GM23248 (cell line): ENCODE measurements around the gene COG1. TPM values are rescaled to one million over a fixed set of nuclear protein-coding genes. Genes with fewer than 3 reads are reported as not detected.

Source experiments
- DNase-seq: peaks from one replicate; pipeline ENCODE4 v3.0.0-alpha.2; 2015
- H2AFZ ChIP-seq: fragments of 200-600 bp; sonication (generic); 2 replicates; pipeline ENCODE4 v1.6.1; 2016; ENCODE audit warnings: antibody characterized with exemption
- H3F3A ChIP-seq: fragments of 200-600 bp; sonication (generic); 2 replicates; pipeline ENCODE4 v1.6.1; 2016; ENCODE audit warnings: mild to moderate bottlenecking, antibody characterized with exemption, mixed run types; ENCODE audit not compliant: insufficient read depth
- H3K27ac ChIP-seq: fragments of 200-600 bp; sonication (generic); 2 replicates; pipeline ENCODE4 v1.5.1; 2016; ENCODE audit warnings: mild to moderate bottlenecking
- H3K27me3 ChIP-seq: fragments of 200-600 bp; sonication (generic); replicated peaks from 2 replicates; pipeline ENCODE4 v1.6.1; 2016; ENCODE audit warnings: mild to moderate bottlenecking; ENCODE audit not compliant: insufficient read depth
- H3K36me3 ChIP-seq: fragments of 200-600 bp; sonication (generic); 2 replicates; pipeline ENCODE4 v1.6.1; 2016; ENCODE audit warnings: low read depth, mild to moderate bottlenecking
- H3K4me1 ChIP-seq: fragments of 200-600 bp; sonication (generic); 2 replicates; pipeline ENCODE4 v1.6.1; 2016; ENCODE audit warnings: mild to moderate bottlenecking; ENCODE audit not compliant: insufficient read depth
- H3K4me2 ChIP-seq: fragments of 200-600 bp; sonication (generic); one replicate; pipeline ENCODE4 v1.6.1; 2016; ENCODE audit warnings: mild to moderate bottlenecking; ENCODE audit not compliant: unreplicated experiment
- H3K4me3 ChIP-seq: fragments of 200-600 bp; sonication (generic); 2 replicates; pipeline ENCODE4 v1.5.1; 2016; ENCODE audit warnings: mild to moderate bottlenecking
- H3K79me2 ChIP-seq: fragments of 200-600 bp; sonication (generic); 2 replicates; pipeline ENCODE4 v1.6.1; 2016; ENCODE audit warnings: mild to moderate bottlenecking; ENCODE audit not compliant: insufficient read depth
- H3K9ac ChIP-seq: fragments of 200-600 bp; sonication (generic); 2 replicates; pipeline ENCODE4 v1.6.1; 2016; ENCODE audit warnings: mild to moderate bottlenecking
- H3K9me2 ChIP-seq: fragments of 200-600 bp; sonication (generic); 2 replicates; pipeline ENCODE4 v1.6.1; 2016; ENCODE audit warnings: mixed run types, mild to moderate bottlenecking, moderate library complexity; ENCODE audit not compliant: insufficient read depth
- H3K9me3 ChIP-seq: fragments of 200-600 bp; sonication (generic); one replicate; pipeline ENCODE4 v1.6.1; 2017; ENCODE audit warnings: low read depth
- H4K20me1 ChIP-seq: fragments of 200-600 bp; sonication (generic); 2 replicates; pipeline ENCODE4 v1.6.0; 2016; ENCODE audit not compliant: insufficient read depth
- EZH2 ChIP-seq: fragments of 200-600 bp; sonication (generic); IDR thresholded peaks from 2 replicates; pipeline ENCODE4 v1.6.1; 2018; ENCODE audit warnings: antibody characterized with exemption, mild to moderate bottlenecking; ENCODE audit not compliant: insufficient read depth, poor library complexity, severe bottlenecking
- EZH2phosphoT487 ChIP-seq: fragments of 200-600 bp; sonication (generic); IDR thresholded peaks from 2 replicates; pipeline ENCODE4 v1.6.1; 2018; ENCODE audit warnings: antibody characterized with exemption, moderate library complexity, mild to moderate bottlenecking, low read depth; ENCODE audit not compliant: insufficient read depth
- WGBS, 2 experiments: methylation state at CpG; one replicate each; pipeline ENCODE4 v1.1.6; 2015 to 2017; ENCODE audit warnings: low lambda C conversion rate in 2 of 2, low coverage in 1 of 2; ENCODE audit errors: missing lambda C conversion rate in 2 of 2; 5-methylcytosine and 5-hydroxymethylcytosine counted together
- in situ Hi-C: fragments of 300-500 bp; cut with MboI; formaldehyde crosslinking; loops from 2 replicates; pipeline ENCODE4 v1.15.0; 2020
- polyA plus RNA-seq: library from polyadenylated mRNA; unstranded; fragments of >200 nt; fragmentation: Nextera tagmentation; extraction: Ambion mirVana; gene quantifications from 2 replicates; pipeline ENCODE4 v1.2.1, GENCODE V29; 2016
- total RNA-seq: library from RNA; depleted of rRNA; stranded (reverse); fragments of >200 nt; shearing (Covaris generic); gene quantifications from 2 replicates; pipeline ENCODE4 v1.2.3, GENCODE V29; 2014

Gene COG1
- total and polyA plus RNA-seq, 2 experiments from 2014 or later: 20.2 to 31.8 TPM

DNA sequence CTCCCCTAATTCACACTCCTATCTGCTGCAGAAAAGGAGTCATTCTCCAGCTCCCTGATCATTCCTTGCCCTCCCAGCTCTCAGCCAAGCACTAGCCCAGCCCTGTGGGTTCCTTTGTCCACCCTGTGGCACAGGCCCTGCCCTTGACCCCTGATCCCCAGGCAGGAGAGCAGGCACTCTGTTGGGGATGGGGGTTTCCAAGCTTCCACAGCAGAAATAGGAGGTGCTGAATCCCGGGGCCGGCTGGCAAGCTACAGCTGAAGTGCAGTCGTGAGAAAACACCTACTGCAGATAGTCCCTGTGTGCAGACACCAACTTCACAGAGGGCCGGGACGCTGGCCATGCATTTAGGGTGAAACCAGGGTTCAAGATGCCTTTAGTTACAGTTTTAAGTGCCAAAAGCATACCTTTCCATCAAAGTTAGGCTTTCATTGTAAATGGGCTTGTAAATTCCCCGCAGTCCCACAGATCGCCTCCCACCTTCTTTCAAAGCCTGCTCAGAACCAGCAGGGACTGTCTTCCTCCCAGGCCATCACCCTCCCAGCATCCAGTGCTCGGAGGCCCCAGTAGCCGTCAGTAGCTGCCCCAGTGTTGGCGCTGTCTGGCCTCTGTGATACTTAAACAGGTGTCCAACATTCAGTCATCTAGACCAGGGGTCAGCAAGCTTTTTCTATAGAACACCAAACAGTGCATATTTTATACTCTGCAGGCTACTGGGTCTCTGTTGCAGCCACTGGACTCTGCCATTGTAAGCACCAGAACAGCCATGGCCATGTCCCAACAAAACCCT is 58.2 kb downstream of the COG1 start:
- Histone ChIP-seq H3K27me3 (no peaks in the 10 kb centered on the region), H2AFZ (no peak overlapping the region), H3K36me3 (no peaks in the 10 kb centered on the region), H3K4me1 (no peaks in the 10 kb centered on the region), H3K79me2 (no peaks in the 10 kb centered on the region), H3K27ac (no peak overlapping the region), H3K4me3 (no peak overlapping the region), H3F3A (peaks cover 5% of the 10 kb centered on the region; the same call in 1 of the 2 replicates), H3K9me2 (no peaks in the 10 kb centered on the region), H4K20me1 (no peaks in the 10 kb centered on the region), H3K9ac (no peak overlapping the region), H3K9me3 (no peaks in the 10 kb centered on the region), H3K4me2 (no peak overlapping the region)
- in situ Hi-C loops: no loop called here
- DNase-seq: no peak
- TF ChIP-seq EZH2phosphoT487: no peak
- TF ChIP-seq EZH2: no peak
- WGBS, 2 experiments: 68 to 74% methylated on average over 10 of the region's 10 CpGs

DNA sequence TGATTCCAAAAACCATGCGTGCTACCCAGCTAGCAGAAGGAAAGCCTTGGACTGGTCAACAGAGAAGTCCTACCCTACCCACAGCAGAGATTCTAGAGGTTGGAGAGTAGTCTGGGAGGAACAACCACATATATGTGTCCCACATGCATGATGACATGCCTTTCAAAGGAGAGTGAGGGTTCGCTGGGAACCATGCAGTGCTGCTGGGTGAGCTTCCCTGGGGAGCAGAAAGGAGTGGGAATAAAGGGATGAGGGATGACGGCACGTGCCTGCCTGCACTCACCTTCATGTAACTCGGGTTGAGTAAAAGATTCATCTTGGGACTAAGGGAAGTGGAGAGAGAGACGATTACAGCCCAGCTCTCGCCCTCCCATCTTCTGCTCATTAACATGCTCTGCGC is 59.0 kb downstream of the COG1 start:
- 54 to 61% methylated on average over 8 of the region's 8 CpGs for WGBS, 2 experiments
- Histone ChIP-seq H3K36me3 (no peaks in the 10 kb centered on the region), H3K79me2 (no peaks in the 10 kb centered on the region), H3K4me2 (no peak overlapping the region), H3K9me2 (no peaks in the 10 kb centered on the region), H3K9ac (no peak overlapping the region), H3K4me3 (no peak overlapping the region), H3F3A (peaks cover 5% of the 10 kb centered on the region; the same call in 1 of the 2 replicates), H3K9me3 (no peaks in the 10 kb centered on the region), H3K27ac (no peak overlapping the region), H3K27me3 (no peaks in the 10 kb centered on the region), H3K4me1 (no peaks in the 10 kb centered on the region), H4K20me1 (no peaks in the 10 kb centered on the region), H2AFZ (no peak overlapping the region)
- in situ Hi-C loops: no loop called here
- no peak for TF ChIP-seq EZH2phosphoT487
- no peak for DNase-seq

DNA sequence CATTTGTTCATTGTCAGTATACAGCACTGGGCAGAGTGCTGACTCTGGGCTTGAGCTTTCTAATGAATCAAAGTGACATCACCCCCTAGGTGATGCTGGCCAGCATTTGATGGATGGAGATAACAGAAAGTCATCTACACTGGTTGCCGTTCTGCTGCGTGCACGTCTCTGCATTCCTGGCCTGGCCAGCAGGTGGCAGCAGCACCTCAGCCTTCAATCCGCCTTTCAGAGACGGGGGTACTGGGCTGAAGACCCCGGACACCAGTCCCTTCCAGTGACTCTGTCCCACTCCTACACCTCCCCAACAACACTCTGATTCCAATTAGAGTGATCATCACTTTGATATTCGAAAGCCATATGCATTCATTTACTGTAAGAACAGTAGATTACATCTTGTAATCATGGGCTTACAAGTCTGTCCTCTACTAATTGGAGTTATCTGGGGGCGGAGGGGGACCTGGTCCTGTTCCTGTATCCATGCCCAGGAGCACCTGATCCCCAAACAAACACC is 62.9 kb downstream of the COG1 start:
- Histone ChIP-seq H3F3A (no peaks in the 10 kb centered on the region), H2AFZ (no peak overlapping the region), H3K36me3 (no peaks in the 10 kb centered on the region), H3K9me2 (no peaks in the 10 kb centered on the region), H3K79me2 (no peaks in the 10 kb centered on the region), H3K27ac (no peak overlapping the region), H4K20me1 (no peaks in the 10 kb centered on the region), H3K4me1 (no peaks in the 10 kb centered on the region), H3K4me3 (no peak overlapping the region), H3K9me3 (no peaks in the 10 kb centered on the region), H3K9ac (no peak overlapping the region), H3K27me3 (no peaks in the 10 kb centered on the region), H3K4me2 (no peak overlapping the region)
- DNase-seq: peak; percentile 62
- in situ Hi-C loops: loop anchor here (5.0 kb wide), 1 partner anchor 117 kb away; no protein-coding TSS in a partner anchor
- WGBS, 2 experiments: 2 to 3% methylated on average over 8 of the region's 8 CpGs
- TF ChIP-seq EZH2phosphoT487 (no peak), EZH2 (no peak)

DNA sequence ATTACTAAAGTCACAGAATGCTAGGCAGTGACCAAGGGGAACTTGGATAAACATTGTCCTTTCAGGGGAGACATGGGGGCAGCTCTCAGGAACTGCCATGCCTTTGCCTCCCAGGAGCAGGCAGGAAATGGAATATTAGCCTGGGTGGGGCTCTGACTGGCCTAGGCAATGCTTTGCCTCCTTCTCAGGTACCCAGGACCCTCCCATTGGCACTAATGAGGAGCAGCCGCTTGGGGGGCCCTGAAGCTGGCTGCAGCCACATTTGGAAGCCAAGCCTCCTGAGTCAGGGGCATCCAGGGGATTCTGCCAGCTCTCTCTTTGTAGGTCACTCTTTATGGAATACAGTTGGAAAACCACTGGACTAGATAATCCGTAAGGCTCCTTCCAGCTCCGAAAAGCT is 63.4 kb downstream of the COG1 start:
- no peaks in the 10 kb centered on the region for H3K27me3 ChIP-seq
- no peaks in the 10 kb centered on the region for H3K79me2 ChIP-seq
- no peak overlapping the region for H3K9ac ChIP-seq
- in situ Hi-C loops: loop anchor here (5.0 kb wide), 1 partner anchor 116 kb away; no protein-coding TSS in a partner anchor
- no peaks in the 10 kb centered on the region for H3K36me3 ChIP-seq
- H3K9me3 ChIP-seq: no peaks in the 10 kb centered on the region
- H2AFZ ChIP-seq: no peak overlapping the region
- no peak overlapping the region for H3K4me3 ChIP-seq
- no peak overlapping the region for H3K4me2 ChIP-seq
- 98 to 100% methylated on average over 3 of the region's 3 CpGs for WGBS, 2 experiments
- no peaks in the 10 kb centered on the region for H3F3A ChIP-seq
- no peaks in the 10 kb centered on the region for H4K20me1 ChIP-seq
- no peak for DNase-seq
- H3K4me1 ChIP-seq: no peaks in the 10 kb centered on the region
- H3K27ac ChIP-seq: no peak overlapping the region
- no peaks in the 10 kb centered on the region for H3K9me2 ChIP-seq
- TF ChIP-seq EZH2phosphoT487 (no peak), EZH2 (no peak)
